ENCODE results near the gene CCDC88B.

CCDC88B gene

GRCh38 chr11:64298966-64299846 is 40.8 kb upstream of the CCDC88B start:
- no peak for TF ChIP-seq CTCF (conservative IDR thresholded peaks at IDR 0.05; ENCODE audit: control insufficient read depth, insufficient read depth, low read depth, low read length)
- DNase-seq (ENCODE audit: low read depth): no peak
- H3K4me3 ChIP-seq (ENCODE audit: control insufficient read depth, low read depth, low read length): peak overlapping the region; percentile 12

GRCh38 chr11:64299847-64300648 is 40.0 kb upstream of the CCDC88B start, which contains the start of gene CATSPERZ:
Gene CATSPERZ, plus strand, starts transcription at chr11:64300358. Its CDS starts 53 bp downstream, at chr11:64300411.
- TF ChIP-seq CTCF (conservative IDR thresholded peaks at IDR 0.05; ENCODE audit: control insufficient read depth, insufficient read depth, low read depth, low read length): no peak
- no peak for DNase-seq (ENCODE audit: low read depth)

GRCh38 chr11:64303109-64304031 is 36.6 kb upstream of the CCDC88B start:
- DNase-seq (ENCODE audit: low read depth): no peak
- no peak overlapping the region for H3K4me3 ChIP-seq (ENCODE audit: control insufficient read depth, low read depth, low read length)
- no peak for TF ChIP-seq CTCF (conservative IDR thresholded peaks at IDR 0.05; ENCODE audit: control insufficient read depth, insufficient read depth, low read depth, low read length)

More at GRCh38 chr11:64299847-64300648, 40.0 kb upstream of the CCDC88B start, which contains the start of gene CATSPERZ:
- peak within 1 kb of the TSS; percentile 21 for H3K4me3 ChIP-seq (ENCODE audit: control insufficient read depth, low read depth, low read length)

- no peak for DNase-seq (ENCODE audit: low read depth)
- no peak for TF ChIP-seq CTCF (conservative IDR thresholded peaks at IDR 0.05; ENCODE audit: control insufficient read depth, insufficient read depth, low read depth, low read length)
- peak overlapping the region; percentile 59 for H3K4me3 ChIP-seq (ENCODE audit: control insufficient read depth, low read depth, low read length)
Observed at GRCh38 chr11:64304032-64304315, 36.0 kb upstream of the CCDC88B start.

GRCh38 chr11:64304316-64305072 is 35.5 kb upstream of the CCDC88B start:
- peak; percentile 86 for TF ChIP-seq CTCF (conservative IDR thresholded peaks at IDR 0.05; ENCODE audit: control insufficient read depth, insufficient read depth, low read depth, low read length)
- peak; percentile 89 for DNase-seq (ENCODE audit: low read depth)
- peak overlapping the region; percentile 59 for H3K4me3 ChIP-seq (ENCODE audit: control insufficient read depth, low read depth, low read length)
